WTC11 (cell line): ENCODE results near the gene ZNF3. TPM values are rescaled to one million over a fixed set of nuclear protein-coding genes. Genes with fewer than 3 reads are reported as not detected.

Experiments
- ATF1 ChIP-seq: sonication (generic); formaldehyde crosslinking; IDR thresholded peaks from 2 replicates; pipeline ENCODE4 v1.8.1; 2023; ENCODE audit warnings: mild to moderate bottlenecking, moderate library complexity, missing genetic modification reagents
- CTCF ChIP-seq: fragments of 200-600 bp; IDR thresholded peaks from 2 replicates; pipeline ENCODE4 v1.8.0; 2022; ENCODE audit warnings: antibody characterized with exemption
- E2F4 ChIP-seq: sonication (generic); formaldehyde crosslinking; IDR thresholded peaks from 2 replicates; pipeline ENCODE4 v1.8.1; 2022; ENCODE audit warnings: low read depth, mild to moderate bottlenecking, moderate library complexity, missing genetic modification reagents, borderline replicate concordance
- ESRRA ChIP-seq: sonication (generic); formaldehyde crosslinking; IDR thresholded peaks from 2 replicates; pipeline ENCODE4 v1.8.1; 2022; ENCODE audit warnings: mild to moderate bottlenecking, missing genetic modification reagents, borderline replicate concordance
- FOXJ3 ChIP-seq: sonication (generic); formaldehyde crosslinking; IDR thresholded peaks from 2 replicates; pipeline ENCODE4 v1.9.0; 2021; ENCODE audit warnings: missing genetic modification reagents, mild to moderate bottlenecking, borderline replicate concordance
- HMGXB4 ChIP-seq: sonication (generic); formaldehyde crosslinking; IDR thresholded peaks from 2 replicates; pipeline ENCODE4 v1.8.1; 2023; ENCODE audit warnings: mild to moderate bottlenecking, moderate library complexity, missing genetic modification reagents
- JUN ChIP-seq: sonication (generic); formaldehyde crosslinking; IDR thresholded peaks from 2 replicates; pipeline ENCODE4 v1.8.0; 2023; ENCODE audit warnings: mild to moderate bottlenecking, missing genetic modification reagents
- MLX ChIP-seq: sonication (generic); formaldehyde crosslinking; IDR thresholded peaks from 2 replicates; pipeline ENCODE4 v1.8.1; 2023; ENCODE audit warnings: mild to moderate bottlenecking, missing genetic modification reagents, moderate library complexity
- MXD4 ChIP-seq: fragments of 250-450 bp; sonication (Bioruptor Pico); IDR thresholded peaks from 2 replicates; pipeline ENCODE4 v1.8.0; 2021; ENCODE audit warnings: mild to moderate bottlenecking, moderate library complexity, borderline replicate concordance
- NFE2L1 ChIP-seq: sonication (generic); formaldehyde crosslinking; IDR thresholded peaks from 2 replicates; pipeline ENCODE4 v1.8.1; 2023; ENCODE audit warnings: missing genetic modification reagents
- NR2C2 ChIP-seq: sonication (generic); formaldehyde crosslinking; IDR thresholded peaks from 2 replicates; pipeline ENCODE4 v1.8.0; 2022; ENCODE audit warnings: mild to moderate bottlenecking, missing genetic modification reagents
- OVOL2 ChIP-seq: fragments of 250-450 bp; sonication (Bioruptor Pico); IDR thresholded peaks from 2 replicates; pipeline ENCODE4 v1.9.0; 2021; ENCODE audit warnings: mild to moderate bottlenecking, borderline replicate concordance
- SMAD3 ChIP-seq: sonication (generic); formaldehyde crosslinking; IDR thresholded peaks from 2 replicates; pipeline ENCODE4 v1.8.0; 2022; ENCODE audit warnings: missing genetic modification reagents, mild to moderate bottlenecking, borderline replicate concordance
- SMAD4 ChIP-seq: sonication (generic); formaldehyde crosslinking; IDR thresholded peaks from 2 replicates; pipeline ENCODE4 v1.8.0; 2022; ENCODE audit warnings: mild to moderate bottlenecking, missing genetic modification reagents
- SOX15 ChIP-seq: fragments of 250-450 bp; sonication (Bioruptor Pico); IDR thresholded peaks from 2 replicates; pipeline ENCODE4 v1.9.0; 2021; ENCODE audit warnings: mild to moderate bottlenecking
- TEAD1 ChIP-seq: sonication (generic); formaldehyde crosslinking; IDR thresholded peaks from 2 replicates; pipeline ENCODE4 v1.8.0; 2022; ENCODE audit warnings: mild to moderate bottlenecking, missing genetic modification reagents
- USF1 ChIP-seq: sonication (generic); formaldehyde crosslinking; IDR thresholded peaks from 2 replicates; pipeline ENCODE4 v1.8.0; 2022; ENCODE audit warnings: mild to moderate bottlenecking, missing genetic modification reagents
- ZMAT4 ChIP-seq: fragments of 250-450 bp; sonication (Bioruptor Pico); IDR thresholded peaks from 2 replicates; pipeline ENCODE4 v1.9.0; 2021; ENCODE audit warnings: mild to moderate bottlenecking
- ZNF232 ChIP-seq: sonication (generic); formaldehyde crosslinking; IDR thresholded peaks from 2 replicates; pipeline ENCODE4 v1.8.0; 2022; ENCODE audit warnings: mild to moderate bottlenecking, missing genetic modification reagents
- ZNF263 ChIP-seq: sonication (generic); formaldehyde crosslinking; IDR thresholded peaks from 2 replicates; pipeline ENCODE4 v1.8.1; 2022; ENCODE audit warnings: low read depth, mild to moderate bottlenecking, moderate library complexity, missing genetic modification reagents
- ZNF423 ChIP-seq: fragments of 250-450 bp; sonication (Bioruptor Pico); IDR thresholded peaks from 2 replicates; pipeline ENCODE4 v2.1.2; 2022; ENCODE audit warnings: mild to moderate bottlenecking, moderate library complexity
- total RNA-seq: library from RNA; stranded (reverse); gene quantifications from 3 replicates; pipeline ENCODE4 v1.2.3, GENCODE V29; 2021
- TF ChIP-seq, protein P1 (sequence below): fragments of 250-450 bp; sonication (Bioruptor Pico); IDR thresholded peaks from 2 replicates; pipeline ENCODE4 v1.9.0; 2021; ENCODE audit warnings: mild to moderate bottlenecking, borderline replicate concordance
- TF ChIP-seq, protein P2 (sequence below): fragments of 250-450 bp; sonication (Bioruptor Pico); IDR thresholded peaks from 2 replicates; pipeline ENCODE4 v1.9.0; 2021; ENCODE audit warnings: moderate library complexity, mild to moderate bottlenecking, inconsistent platforms, borderline replicate concordance
- TF ChIP-seq, protein P3 (sequence below): fragments of 250-450 bp; sonication (Bioruptor Pico); conservative IDR thresholded peaks from 2 replicates; pipeline ENCODE4 v1.9.0; 2021; ENCODE audit warnings: mild to moderate bottlenecking

The ZNF3 gene
- total RNA-seq, 1 experiment from 2014 or later = 48.3 TPM

- no peak for TF ChIP-seq CTCF
- TF ChIP-seq JUN = peak; percentile 82; the same call in 1 of the 2 replicates
- TF ChIP-seq MXD4 (CRISPR knock-in tag) = no peak
- peak; percentile 51; the same call in 1 of the 2 replicates for TF ChIP-seq HMGXB4 (CRISPR knock-in tag)
- TF ChIP-seq ZNF423 = no peak
- TF ChIP-seq, protein P1, sequence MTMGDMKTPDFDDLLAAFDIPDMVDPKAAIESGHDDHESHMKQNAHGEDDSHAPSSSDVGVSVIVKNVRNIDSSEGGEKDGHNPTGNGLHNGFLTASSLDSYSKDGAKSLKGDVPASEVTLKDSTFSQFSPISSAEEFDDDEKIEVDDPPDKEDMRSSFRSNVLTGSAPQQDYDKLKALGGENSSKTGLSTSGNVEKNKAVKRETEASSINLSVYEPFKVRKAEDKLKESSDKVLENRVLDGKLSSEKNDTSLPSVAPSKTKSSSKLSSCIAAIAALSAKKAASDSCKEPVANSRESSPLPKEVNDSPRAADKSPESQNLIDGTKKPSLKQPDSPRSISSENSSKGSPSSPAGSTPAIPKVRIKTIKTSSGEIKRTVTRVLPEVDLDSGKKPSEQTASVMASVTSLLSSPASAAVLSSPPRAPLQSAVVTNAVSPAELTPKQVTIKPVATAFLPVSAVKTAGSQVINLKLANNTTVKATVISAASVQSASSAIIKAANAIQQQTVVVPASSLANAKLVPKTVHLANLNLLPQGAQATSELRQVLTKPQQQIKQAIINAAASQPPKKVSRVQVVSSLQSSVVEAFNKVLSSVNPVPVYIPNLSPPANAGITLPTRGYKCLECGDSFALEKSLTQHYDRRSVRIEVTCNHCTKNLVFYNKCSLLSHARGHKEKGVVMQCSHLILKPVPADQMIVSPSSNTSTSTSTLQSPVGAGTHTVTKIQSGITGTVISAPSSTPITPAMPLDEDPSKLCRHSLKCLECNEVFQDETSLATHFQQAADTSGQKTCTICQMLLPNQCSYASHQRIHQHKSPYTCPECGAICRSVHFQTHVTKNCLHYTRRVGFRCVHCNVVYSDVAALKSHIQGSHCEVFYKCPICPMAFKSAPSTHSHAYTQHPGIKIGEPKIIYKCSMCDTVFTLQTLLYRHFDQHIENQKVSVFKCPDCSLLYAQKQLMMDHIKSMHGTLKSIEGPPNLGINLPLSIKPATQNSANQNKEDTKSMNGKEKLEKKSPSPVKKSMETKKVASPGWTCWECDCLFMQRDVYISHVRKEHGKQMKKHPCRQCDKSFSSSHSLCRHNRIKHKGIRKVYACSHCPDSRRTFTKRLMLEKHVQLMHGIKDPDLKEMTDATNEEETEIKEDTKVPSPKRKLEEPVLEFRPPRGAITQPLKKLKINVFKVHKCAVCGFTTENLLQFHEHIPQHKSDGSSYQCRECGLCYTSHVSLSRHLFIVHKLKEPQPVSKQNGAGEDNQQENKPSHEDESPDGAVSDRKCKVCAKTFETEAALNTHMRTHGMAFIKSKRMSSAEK = no peak
- TF ChIP-seq FOXJ3 (CRISPR knock-in tag) = no peak
- peak; percentile 91 for TF ChIP-seq NFE2L1
- no peak for TF ChIP-seq ZMAT4 (CRISPR knock-in tag)
- TF ChIP-seq SOX15 = no peak
- no peak for TF ChIP-seq SMAD4 (CRISPR knock-in tag)
- TF ChIP-seq MLX = 0 out of 2 replicates have a peak, but pooled peaks have one; percentile 54
- TF ChIP-seq E2F4 (CRISPR knock-in tag) = peak; percentile 95
- peak; percentile 80; the same call in 1 of the 2 replicates for TF ChIP-seq ZNF232 (CRISPR knock-in tag)
- TF ChIP-seq ATF1 (CRISPR knock-in tag) = 0 out of 2 replicates have a peak, but pooled peaks have one; percentile 85
- no peak for TF ChIP-seq ZNF263 (CRISPR knock-in tag)
- TF ChIP-seq SMAD3 (CRISPR knock-in tag) = no peak
- TF ChIP-seq ESRRA = no peak
- peak; percentile 99 for TF ChIP-seq USF1 (CRISPR knock-in tag)
- TF ChIP-seq OVOL2 (CRISPR knock-in tag) = no peak
- TF ChIP-seq TEAD1 (CRISPR knock-in tag) = peak; percentile 93
- TF ChIP-seq, protein P2, sequence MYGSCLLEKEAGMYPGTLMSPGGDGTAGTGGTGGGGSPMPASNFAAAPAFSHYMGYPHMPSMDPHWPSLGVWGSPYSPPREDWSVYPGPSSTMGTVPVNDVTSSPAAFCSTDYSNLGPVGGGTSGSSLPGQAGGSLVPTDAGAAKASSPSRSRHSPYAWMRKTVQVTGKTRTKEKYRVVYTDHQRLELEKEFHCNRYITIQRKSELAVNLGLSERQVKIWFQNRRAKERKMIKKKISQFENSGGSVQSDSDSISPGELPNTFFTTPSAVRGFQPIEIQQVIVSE = 0 out of 2 replicates have a peak, but pooled peaks have one; percentile 7
- TF ChIP-seq NR2C2 (CRISPR knock-in tag) = no peak
- TF ChIP-seq, protein P3, sequence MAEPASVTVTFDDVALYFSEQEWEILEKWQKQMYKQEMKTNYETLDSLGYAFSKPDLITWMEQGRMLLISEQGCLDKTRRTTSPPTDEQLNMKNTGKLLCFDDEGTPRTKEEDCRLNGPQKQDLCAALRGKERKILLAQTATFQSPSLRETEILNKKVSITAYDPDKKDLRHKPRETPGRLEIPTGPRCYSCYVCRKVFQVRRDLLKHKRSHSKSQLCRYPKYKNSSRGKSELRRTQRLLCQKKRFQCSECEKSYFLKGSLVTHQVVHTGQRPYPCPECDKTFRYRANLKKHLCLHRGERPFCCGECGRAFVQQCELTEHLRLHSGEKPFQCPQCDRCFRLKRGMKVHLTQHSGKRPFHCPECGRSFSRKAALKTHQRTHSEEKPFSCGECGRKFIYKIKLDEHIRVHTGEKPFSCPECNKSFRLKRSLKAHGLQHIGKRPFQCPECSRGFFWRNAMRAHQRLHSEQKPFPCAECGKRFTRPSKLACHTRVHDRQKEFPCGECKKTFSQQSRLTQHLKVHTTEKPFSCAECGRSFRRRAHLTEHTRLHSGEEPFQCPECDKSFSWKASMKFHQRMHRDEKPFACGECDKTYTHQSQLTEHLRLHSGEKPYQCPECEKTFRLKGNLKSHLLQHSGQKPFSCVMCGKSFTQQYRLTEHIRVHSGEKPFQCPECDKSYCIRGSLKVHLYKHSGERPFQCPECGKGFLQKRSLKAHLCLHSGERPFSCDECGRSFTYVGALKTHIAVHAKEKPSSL (CRISPR knock-in tag) = no peak
Observed at GRCh38 chr7:100101016-100101862, 19.7 kb upstream of the ZNF3 start, which contains the start of the genes AP4M1 and MCM7 (continued).
